ENCODE data around the gene DDOST.
A peak's percentile ranks its signal among the peaks of the same experiment; 100 is the strongest.

GRCh38 chr1:20661207-20662109, at the start of gene DDOST:
- peak in 5 of 6 experiments; percentile 36 to 82 (median 49) for TF ChIP-seq CTCF (IDR thresholded peaks at IDR 0.05)
- peak; percentile 65 to 67 for TF ChIP-seq POLR2AphosphoS5 (IDR thresholded peaks at IDR 0.05)
- TF ChIP-seq POLR2A (IDR thresholded peaks at IDR 0.05), result peak in 1 of 4 donors; percentile 61
